Adipose tissue (tissue), 3 donors: ENCODE data around the gene TFAP2C. TPM values are rescaled to one million over a fixed set of nuclear protein-coding genes. Genes with fewer than 3 reads are reported as not detected.

Source experiments
- polyA plus RNA-seq, 3 donors: library from polyadenylated mRNA; stranded (reverse); fragments of 200-250 nt; gene quantifications; one replicate each; pipeline ENCODE4 v1.2.3, GENCODE V29; 2013
- donor health status: healthy with polysubstance abuse.
- donor health status: Bipolar disorder and iron deficiency.
- donor health status: healthy.

Gene TFAP2C
- polyA plus RNA-seq, 3 donors: 0.14 to 1.3 (median 0.70) TPM

Other genes starting within 250 kb of the TFAP2C start
- gene AURKA, start 237.1 kb upstream of the TFAP2C start, polyA plus RNA-seq: 1 to 10 TPM in 1 of 3 donors, under 1 TPM in 2; 0.79 to 1.3 (median 0.92) TPM
- 10 to 100 TPM in 2 of 3 donors, 1 to 10 TPM in 1; 5.1 to 11.1 (median 10.5) TPM for gene CSTF1, start 236.7 kb upstream of the TFAP2C start, polyA plus RNA-seq
- gene CASS4, start 217.0 kb upstream of the TFAP2C start, polyA plus RNA-seq: 1 to 10 TPM in 1 of 3 donors, under 1 TPM in 2; 0.26 to 2.0 (median 0.91) TPM
- gene RTF2, start 160.7 kb upstream of the TFAP2C start, polyA plus RNA-seq: 10 to 100 TPM; 38.4 to 90.2 (median 74.3) TPM
- gene FAM209A, start 104.6 kb upstream of the TFAP2C start, polyA plus RNA-seq: under 1 TPM; 0.09 to 0.79 (median 0.33) TPM
- gene FAM209B, start 96.1 kb upstream of the TFAP2C start, polyA plus RNA-seq: under 1 TPM in 2 of 3 donors, not detected in 1; 0.14 to 0.42 TPM